Mesothelial cell of epicardium (in vitro differentiated cells): ENCODE measurements around the gene GLCCI1. TPM values are rescaled to one million over a fixed set of nuclear protein-coding genes. Genes with fewer than 3 reads are reported as not detected.
A peak's percentile ranks its signal among the peaks of the same experiment; 100 is the strongest.

ENCODE experiments used
- DNase-seq, 2 experiments: peaks; one replicate each; pipeline ENCODE4 v3.0.0; 2021; ENCODE audit warnings: low spot score in 2 of 2; ENCODE audit not compliant: unreplicated experiment in 2 of 2
- H3K27ac Mint-ChIP-seq: 2 replicates; pipeline ENCODE4 v1.8.0; 2021; ENCODE audit warnings: mixed read lengths
- H3K27me3 Mint-ChIP-seq: 2 replicates; pipeline ENCODE4 v1.8.0; 2021; ENCODE audit warnings: low read depth, mixed read lengths
- H3K36me3 Mint-ChIP-seq: 2 replicates; pipeline ENCODE4 v1.8.0; 2021; ENCODE audit warnings: mixed read lengths
- H3K4me1 Mint-ChIP-seq: 2 replicates; pipeline ENCODE4 v1.8.0; 2021; ENCODE audit warnings: mixed read lengths
- H3K4me3 Mint-ChIP-seq: 2 replicates; pipeline ENCODE4 v1.8.0; 2021; ENCODE audit warnings: mild to moderate bottlenecking, moderate library complexity, mixed read lengths
- H3K9me3 Mint-ChIP-seq: 2 replicates; pipeline ENCODE4 v1.8.0; 2021; ENCODE audit warnings: mixed read lengths
- total RNA-seq: library from RNA; stranded (reverse); gene quantifications from 3 replicates; pipeline ENCODE4 v1.2.1, GENCODE V29; 2021
- TF ChIP-seq, protein P1 (sequence below): fragments of 200-600 bp; sonication (generic); IDR thresholded peaks from one replicate; pipeline ENCODE4 v1.5.0; 2021; ENCODE audit warnings: antibody characterized with exemption; ENCODE audit not compliant: unreplicated experiment

GLCCI1 gene
- total RNA-seq, 1 donor from 2014 or later = 30.2 TPM

DNA sequence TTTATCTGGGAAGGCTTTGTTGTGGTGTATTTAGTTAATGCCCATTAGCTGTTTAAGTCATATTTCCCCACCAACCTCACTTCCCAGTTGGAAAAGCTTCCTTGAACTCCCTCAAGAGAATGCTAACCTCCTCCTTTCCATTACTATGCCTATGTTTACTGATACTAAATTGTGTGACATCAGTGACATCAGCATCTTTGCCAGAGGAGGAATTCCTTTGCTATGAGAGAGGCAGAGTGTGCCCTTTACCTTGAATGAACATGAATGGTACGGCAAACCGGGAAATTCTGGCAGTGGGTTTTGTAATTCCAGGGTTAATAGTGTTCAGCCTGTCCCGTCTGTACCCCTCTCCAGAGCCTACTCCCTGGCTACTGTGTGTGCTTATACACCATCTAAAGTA lies 22.1 kb upstream of the GLCCI1 start:
- no peak for DNase-seq
- Mint-ChIP-seq H3K4me1 (peaks cover 7% of the 10 kb centered on the region), H3K27ac (no peak overlapping the region), H3K4me3 (no peak overlapping the region), H3K9me3 (peaks cover 5% of the 10 kb centered on the region), H3K36me3 (peaks cover 3% of the 10 kb centered on the region), H3K27me3 (no peaks in the 10 kb centered on the region)
- TF ChIP-seq, protein P1, sequence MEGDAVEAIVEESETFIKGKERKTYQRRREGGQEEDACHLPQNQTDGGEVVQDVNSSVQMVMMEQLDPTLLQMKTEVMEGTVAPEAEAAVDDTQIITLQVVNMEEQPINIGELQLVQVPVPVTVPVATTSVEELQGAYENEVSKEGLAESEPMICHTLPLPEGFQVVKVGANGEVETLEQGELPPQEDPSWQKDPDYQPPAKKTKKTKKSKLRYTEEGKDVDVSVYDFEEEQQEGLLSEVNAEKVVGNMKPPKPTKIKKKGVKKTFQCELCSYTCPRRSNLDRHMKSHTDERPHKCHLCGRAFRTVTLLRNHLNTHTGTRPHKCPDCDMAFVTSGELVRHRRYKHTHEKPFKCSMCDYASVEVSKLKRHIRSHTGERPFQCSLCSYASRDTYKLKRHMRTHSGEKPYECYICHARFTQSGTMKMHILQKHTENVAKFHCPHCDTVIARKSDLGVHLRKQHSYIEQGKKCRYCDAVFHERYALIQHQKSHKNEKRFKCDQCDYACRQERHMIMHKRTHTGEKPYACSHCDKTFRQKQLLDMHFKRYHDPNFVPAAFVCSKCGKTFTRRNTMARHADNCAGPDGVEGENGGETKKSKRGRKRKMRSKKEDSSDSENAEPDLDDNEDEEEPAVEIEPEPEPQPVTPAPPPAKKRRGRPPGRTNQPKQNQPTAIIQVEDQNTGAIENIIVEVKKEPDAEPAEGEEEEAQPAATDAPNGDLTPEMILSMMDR = no peak

DNA sequence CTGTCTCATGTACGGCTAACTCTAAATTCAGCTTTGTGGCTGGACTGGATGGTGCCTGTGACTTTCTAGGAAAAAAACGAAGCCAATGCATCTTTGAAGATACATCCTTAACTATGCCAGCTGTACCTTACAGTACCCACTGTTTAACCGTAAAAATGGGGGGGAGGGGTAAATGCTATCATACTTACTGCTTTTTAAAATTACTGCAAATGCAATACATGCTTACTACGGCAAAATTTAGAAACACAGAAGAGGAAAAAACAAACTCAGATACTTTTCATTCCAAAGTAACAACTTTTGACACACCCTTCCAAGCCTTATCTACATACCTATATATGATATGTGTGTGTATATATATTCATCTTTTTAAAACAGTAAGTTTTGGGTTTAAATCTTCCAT lies 20.4 kb upstream of the GLCCI1 start:
- Mint-ChIP-seq H3K27ac (no peak overlapping the region), H3K36me3 (peaks cover 3% of the 10 kb centered on the region), H3K4me1 (peaks cover 7% of the 10 kb centered on the region), H3K27me3 (no peaks in the 10 kb centered on the region), H3K4me3 (no peak overlapping the region), H3K9me3 (peaks cover 5% of the 10 kb centered on the region)
- DNase-seq = no peak
- TF ChIP-seq, protein P1 = no peak

DNA sequence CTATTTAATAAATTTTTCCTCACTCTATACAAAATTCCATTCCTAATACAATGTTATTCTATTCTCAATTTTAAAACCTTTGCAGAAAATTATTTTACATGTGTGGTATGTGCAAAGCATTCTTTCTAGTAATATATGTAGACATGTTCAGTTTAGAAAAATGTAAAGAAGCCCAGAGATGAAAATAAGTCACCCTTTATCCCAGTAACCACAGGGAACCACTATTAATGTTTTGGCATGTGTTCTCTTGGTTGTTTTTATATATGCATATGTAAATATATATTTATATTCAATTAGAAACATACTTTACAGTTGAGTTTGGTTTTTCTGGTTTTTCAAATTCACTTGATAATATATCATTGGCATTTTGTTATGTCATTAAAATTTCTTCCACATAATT lies 14.8 kb upstream of the GLCCI1 start:
- TF ChIP-seq, protein P1 = no peak
- Mint-ChIP-seq H3K9me3 (peaks cover 5% of the 10 kb centered on the region), H3K36me3 (peaks cover 3% of the 10 kb centered on the region), H3K27ac (peak overlapping the region; percentile 80), H3K4me1 (peaks cover 41% of the 10 kb centered on the region), H3K27me3 (no peaks in the 10 kb centered on the region), H3K4me3 (no peak overlapping the region)
- DNase-seq = no peak

GRCh38 chr7:7956531-7957128 lies 12.0 kb upstream of the GLCCI1 start:
- no peak for DNase-seq
- H3K4me1 Mint-ChIP-seq = peaks cover 38% of the 10 kb centered on the region
- TF ChIP-seq, protein P1 = no peak
- no peak overlapping the region for H3K4me3 Mint-ChIP-seq
- H3K27ac Mint-ChIP-seq = peak overlapping the region; percentile 22
- H3K9me3 Mint-ChIP-seq = no peaks in the 10 kb centered on the region
- no peaks in the 10 kb centered on the region for H3K36me3 Mint-ChIP-seq
- no peaks in the 10 kb centered on the region for H3K27me3 Mint-ChIP-seq

- TF ChIP-seq, protein P1 = no peak
- Mint-ChIP-seq H3K36me3 (no peaks in the 10 kb centered on the region), H3K9me3 (no peaks in the 10 kb centered on the region), H3K4me3 (no peak overlapping the region), H3K27ac (no peak overlapping the region), H3K27me3 (no peaks in the 10 kb centered on the region), H3K4me1 (peaks cover 38% of the 10 kb centered on the region)
- DNase-seq = no peak
These were observed 11.1 kb upstream of the GLCCI1 start for GRCh38 chr7:7957513-7957912.
